NT2/D1 (cell line): ENCODE results near the gene GAPT.

Experiments
- DNase-seq: peaks from one replicate; pipeline ENCODE4 v3.0.0-alpha.2; 2011; ENCODE audit warnings: low read depth, low spot score
- H3K27me3 ChIP-seq: 2 replicates; pipeline ENCODE4 v1.6.0; 2011; ENCODE audit warnings: mild to moderate bottlenecking; ENCODE audit not compliant: insufficient read length, insufficient read depth
- H3K36me3 ChIP-seq: 2 replicates; pipeline ENCODE4 v1.6.1; 2011; ENCODE audit warnings: mild to moderate bottlenecking, low read length, mixed read lengths; ENCODE audit not compliant: insufficient read depth, insufficient read length
- H3K4me1 ChIP-seq: 2 replicates; pipeline ENCODE4 v1.5.1; 2011; ENCODE audit not compliant: insufficient read depth, insufficient read length
- H3K4me3 ChIP-seq: 2 replicates; pipeline ENCODE4 v1.5.1; 2011; ENCODE audit warnings: low read depth; ENCODE audit not compliant: insufficient read length
- H3K9ac ChIP-seq: 2 replicates; pipeline ENCODE4 v1.6.0; 2011; ENCODE audit warnings: low read depth; ENCODE audit not compliant: insufficient read length
- H3K9me3 ChIP-seq: 2 replicates; pipeline ENCODE4 v1.5.1; 2011; ENCODE audit warnings: mild to moderate bottlenecking, low read length; ENCODE audit not compliant: insufficient read depth
- SUZ12 ChIP-seq: IDR thresholded peaks from 2 replicates; pipeline ENCODE4 v1.6.1; 2011; ENCODE audit not compliant: insufficient read length, insufficient read depth; ENCODE audit errors: extremely low read depth
- YY1 ChIP-seq: IDR thresholded peaks from 2 replicates; pipeline ENCODE4 v1.6.1; 2011; ENCODE audit not compliant: insufficient read length, insufficient read depth
- ZNF274 ChIP-seq: IDR thresholded peaks from 2 replicates; pipeline ENCODE4 v1.6.1; 2011; ENCODE audit warnings: mild to moderate bottlenecking, low read depth, low read length

Gene GAPT

DNA sequence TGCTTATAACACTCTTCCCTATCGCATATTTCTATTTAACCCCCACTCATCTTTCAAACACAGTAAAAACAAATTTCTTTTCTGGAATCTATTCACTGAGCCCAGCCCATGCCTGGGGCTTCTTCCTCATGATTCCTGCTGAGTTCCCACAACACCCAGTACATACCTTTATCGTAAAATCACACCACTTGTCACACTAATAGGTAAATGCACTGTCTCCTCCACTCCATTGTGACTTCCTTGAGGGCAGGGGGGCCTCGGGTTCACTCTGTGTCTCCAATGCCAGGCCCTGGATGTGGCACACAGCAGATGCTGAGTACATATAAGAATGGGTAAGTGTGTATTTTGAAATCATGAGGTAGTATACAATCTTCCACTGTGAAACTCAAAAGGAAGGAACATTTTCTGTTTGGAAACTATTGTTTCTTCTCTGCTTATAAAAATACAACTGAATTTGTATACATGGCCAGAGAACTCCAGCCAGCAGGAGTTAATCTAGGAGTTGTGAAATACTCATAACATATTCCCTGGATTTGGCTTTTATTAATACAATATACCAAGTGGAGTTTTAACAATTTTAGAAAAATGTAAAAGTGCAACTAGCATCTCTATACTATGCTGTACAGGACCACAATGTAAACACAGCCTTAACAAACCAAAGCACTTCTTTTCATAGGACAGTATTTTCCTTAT lies 38.5 kb upstream of the GAPT start:
- no peak for TF ChIP-seq YY1
- no peak for TF ChIP-seq SUZ12
- TF ChIP-seq ZNF274: no peak
- Histone ChIP-seq H3K4me1 (no peaks in the 10 kb centered on the region), H3K27me3 (no peaks in the 10 kb centered on the region), H3K9ac (no peak overlapping the region), H3K9me3 (no peaks in the 10 kb centered on the region), H3K4me3 (no peak overlapping the region), H3K36me3 (peaks cover 51% of the 10 kb centered on the region)
- no peak for DNase-seq

DNA sequence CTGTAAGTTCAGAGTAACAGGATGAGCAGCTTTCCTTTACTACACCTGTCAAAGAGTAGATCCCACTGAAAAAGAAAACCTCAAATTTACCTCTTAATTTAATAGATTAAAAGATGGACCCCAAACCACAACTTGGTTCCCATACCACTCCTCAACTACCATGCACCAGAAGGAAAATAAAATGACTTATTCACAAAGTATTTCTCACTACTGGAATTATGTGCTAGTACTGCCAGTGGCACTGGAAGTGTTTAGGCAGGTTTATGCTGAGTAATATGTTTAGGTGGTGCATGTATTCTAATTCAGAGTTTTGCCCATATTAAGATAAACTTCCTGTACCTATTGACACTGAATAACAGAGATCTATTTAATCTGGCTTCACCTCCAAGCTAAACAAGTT lies 37.9 kb upstream of the GAPT start:
- Histone ChIP-seq H3K4me3 (no peak overlapping the region), H3K4me1 (no peaks in the 10 kb centered on the region), H3K9me3 (no peaks in the 10 kb centered on the region), H3K9ac (no peak overlapping the region), H3K36me3 (peaks cover 56% of the 10 kb centered on the region), H3K27me3 (no peaks in the 10 kb centered on the region)
- DNase-seq: no peak
- TF ChIP-seq YY1: no peak
- TF ChIP-seq ZNF274: no peak
- no peak for TF ChIP-seq SUZ12

DNA sequence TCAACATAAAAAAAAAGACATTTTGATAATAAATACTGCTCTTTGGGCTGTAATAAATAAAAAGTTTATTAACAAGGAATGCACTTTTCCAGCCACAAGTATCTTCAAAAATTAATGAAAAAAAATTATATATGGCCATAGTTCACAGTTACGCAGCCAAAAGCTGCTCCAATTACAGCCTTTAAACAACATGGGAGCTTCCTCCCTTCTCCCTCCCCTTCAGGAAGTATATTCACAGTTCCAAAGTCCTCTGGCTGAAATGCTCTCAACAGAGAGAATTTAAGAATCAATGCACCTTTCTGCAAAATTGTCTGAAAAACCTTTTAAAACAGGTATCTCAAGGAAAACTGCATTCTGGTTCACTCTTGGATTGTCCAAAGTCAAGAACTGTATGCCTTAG lies 37.2 kb upstream of the GAPT start:
- Histone ChIP-seq H3K4me1 (no peaks in the 10 kb centered on the region), H3K36me3 (peaks cover 62% of the 10 kb centered on the region), H3K27me3 (no peaks in the 10 kb centered on the region), H3K9me3 (no peaks in the 10 kb centered on the region), H3K4me3 (no peak overlapping the region), H3K9ac (no peak overlapping the region)
- DNase-seq: no peak
- TF ChIP-seq ZNF274: no peak
- TF ChIP-seq YY1: no peak
- no peak for TF ChIP-seq SUZ12

DNA sequence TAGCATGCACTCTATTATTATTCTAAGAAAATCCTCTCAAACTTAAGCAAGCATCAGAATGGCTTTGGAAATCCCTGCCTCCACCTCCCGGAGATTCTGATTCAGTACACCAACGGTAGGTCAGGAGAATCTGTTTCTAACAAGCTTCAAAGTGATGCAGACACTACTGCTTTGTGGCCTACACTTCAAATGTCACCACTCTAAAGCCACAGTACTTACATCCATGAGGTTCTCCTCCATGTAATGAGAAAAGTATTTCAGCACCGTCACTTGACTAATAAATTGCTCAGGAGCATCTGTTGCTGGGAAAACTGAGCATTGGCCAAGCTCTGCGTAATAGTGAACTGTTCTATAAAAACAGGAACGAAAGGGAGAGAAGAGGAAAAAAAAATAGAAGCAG lies 36.2 kb upstream of the GAPT start:
- H3K36me3 ChIP-seq: peaks cover 62% of the 10 kb centered on the region
- H3K4me1 ChIP-seq: no peaks in the 10 kb centered on the region
- no peaks in the 10 kb centered on the region for H3K27me3 ChIP-seq
- H3K9me3 ChIP-seq: no peaks in the 10 kb centered on the region
- no peak overlapping the region for H3K4me3 ChIP-seq
- no peak overlapping the region for H3K9ac ChIP-seq
- DNase-seq: no peak
- TF ChIP-seq SUZ12 (no peak), ZNF274 (no peak), YY1 (no peak)

DNA sequence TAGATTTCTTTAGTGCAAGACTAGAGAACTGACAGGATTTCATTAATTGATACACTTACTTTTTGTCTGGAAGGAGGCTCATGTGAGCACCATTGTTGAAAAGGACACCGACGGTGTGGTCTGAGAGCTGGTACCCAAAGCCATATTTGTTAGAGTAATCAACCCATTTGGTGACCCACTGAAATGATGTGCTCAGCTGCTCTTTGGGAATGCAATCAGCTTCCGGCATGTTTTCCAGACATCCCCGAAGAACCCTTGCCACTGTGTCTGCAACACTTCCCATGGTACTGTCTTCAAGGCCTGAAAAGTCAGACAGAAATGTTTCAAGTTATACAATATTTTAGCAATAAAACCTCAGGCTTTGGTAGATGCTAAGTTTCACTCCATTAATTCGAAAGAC lies 35.8 kb upstream of the GAPT start:
- DNase-seq: no peak
- H3K9ac ChIP-seq: no peak overlapping the region
- no peaks in the 10 kb centered on the region for H3K4me1 ChIP-seq
- no peak for TF ChIP-seq YY1
- H3K9me3 ChIP-seq: no peaks in the 10 kb centered on the region
- peaks cover 62% of the 10 kb centered on the region for H3K36me3 ChIP-seq
- no peaks in the 10 kb centered on the region for H3K27me3 ChIP-seq
- H3K4me3 ChIP-seq: no peak overlapping the region

DNA sequence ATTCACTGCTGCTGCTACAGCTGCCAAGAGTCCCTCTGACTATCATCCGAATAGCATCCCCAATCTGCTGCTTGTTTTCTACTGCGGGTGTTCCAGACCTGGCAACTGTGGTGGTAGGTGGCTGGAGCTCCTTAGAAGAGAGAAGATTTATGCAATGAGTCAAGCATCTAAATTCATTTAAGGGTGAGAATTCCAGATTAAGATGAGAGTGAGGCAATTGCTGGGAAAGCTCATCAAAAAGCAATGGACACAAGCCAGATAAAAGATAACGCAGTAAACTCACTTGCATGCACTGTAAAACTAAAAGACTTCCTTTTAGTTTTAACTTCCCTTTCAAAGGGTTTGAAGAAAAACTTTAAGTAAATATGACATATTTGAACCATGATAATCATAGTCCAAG lies 35.2 kb upstream of the GAPT start:
- DNase-seq: no peak

DNA sequence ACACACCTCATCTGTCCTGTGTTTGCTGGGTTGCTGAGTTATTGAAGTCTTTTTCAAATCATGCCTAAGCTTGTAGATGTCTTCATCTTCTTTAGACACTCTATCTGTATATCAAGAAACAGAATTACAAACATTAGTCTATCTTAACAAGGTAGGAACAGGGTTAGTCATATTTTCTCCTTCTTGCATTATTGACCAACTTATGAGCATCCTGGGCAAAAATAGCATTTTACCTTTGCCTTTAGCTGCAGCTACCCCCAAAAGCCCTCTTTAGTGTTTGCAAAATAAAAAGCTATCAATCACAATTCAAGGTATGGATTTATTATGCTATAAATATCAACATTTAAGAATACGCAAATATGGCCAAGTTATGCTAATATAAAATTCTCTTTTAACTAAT lies 34.7 kb upstream of the GAPT start:
- Histone ChIP-seq H3K27me3 (no peaks in the 10 kb centered on the region), H3K9me3 (no peaks in the 10 kb centered on the region), H3K4me1 (no peaks in the 10 kb centered on the region), H3K9ac (no peak overlapping the region), H3K4me3 (no peak overlapping the region), H3K36me3 (peaks cover 62% of the 10 kb centered on the region)
- DNase-seq: no peak
- TF ChIP-seq SUZ12 (no peak), ZNF274 (no peak), YY1 (no peak)

More for the DNA sequence above, 35.2 kb upstream of the GAPT start:
- Histone ChIP-seq H3K4me3 (no peak overlapping the region), H3K9me3 (no peaks in the 10 kb centered on the region), H3K36me3 (peaks cover 62% of the 10 kb centered on the region), H3K4me1 (no peaks in the 10 kb centered on the region), H3K9ac (no peak overlapping the region), H3K27me3 (no peaks in the 10 kb centered on the region)
- TF ChIP-seq YY1 (no peak), SUZ12 (no peak), ZNF274 (no peak)

DNA sequence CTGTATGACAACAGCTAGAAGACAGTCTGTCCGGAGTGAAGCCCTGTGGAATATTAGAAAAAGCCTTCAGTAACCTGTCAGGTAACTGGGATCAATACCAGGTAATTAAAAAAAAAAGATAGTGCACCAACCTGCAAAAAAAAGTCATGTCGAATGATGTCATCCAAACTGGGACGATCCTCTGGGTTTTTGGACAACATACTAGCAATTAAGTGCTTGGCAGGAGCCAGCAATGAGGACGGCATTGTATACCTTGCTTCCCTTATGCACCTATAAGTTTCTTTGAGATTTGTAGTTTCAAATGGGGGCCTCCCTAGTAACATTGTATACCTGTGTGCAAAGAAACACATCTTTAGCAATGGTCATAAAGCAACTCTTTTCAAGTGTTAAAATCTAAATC lies 34.2 kb upstream of the GAPT start:
- H3K9me3 ChIP-seq: no peaks in the 10 kb centered on the region
- no peak overlapping the region for H3K4me3 ChIP-seq
- TF ChIP-seq ZNF274 (no peak), SUZ12 (no peak), YY1 (no peak)
- H3K4me1 ChIP-seq: no peaks in the 10 kb centered on the region
- no peaks in the 10 kb centered on the region for H3K27me3 ChIP-seq
- peaks cover 59% of the 10 kb centered on the region for H3K36me3 ChIP-seq
- DNase-seq: no peak
- H3K9ac ChIP-seq: no peak overlapping the region
